HG03442 (cell line): Measurements from ENCODE around the gene SLC12A3.
"Not testable (repeated sequence)": the region's sequence is repeated elsewhere in the genome, so short reads cannot be mapped to it uniquely, and the experiment has no call there.

Experiments
- ATAC-seq: cut with Tn5 transposase; IDR thresholded peaks from one replicate; pipeline ENCODE4 v1.9.1; 2021; ENCODE audit warnings: mild to moderate bottlenecking, moderate library complexity; ENCODE audit not compliant: unreplicated experiment

SLC12A3 gene

DNA sequence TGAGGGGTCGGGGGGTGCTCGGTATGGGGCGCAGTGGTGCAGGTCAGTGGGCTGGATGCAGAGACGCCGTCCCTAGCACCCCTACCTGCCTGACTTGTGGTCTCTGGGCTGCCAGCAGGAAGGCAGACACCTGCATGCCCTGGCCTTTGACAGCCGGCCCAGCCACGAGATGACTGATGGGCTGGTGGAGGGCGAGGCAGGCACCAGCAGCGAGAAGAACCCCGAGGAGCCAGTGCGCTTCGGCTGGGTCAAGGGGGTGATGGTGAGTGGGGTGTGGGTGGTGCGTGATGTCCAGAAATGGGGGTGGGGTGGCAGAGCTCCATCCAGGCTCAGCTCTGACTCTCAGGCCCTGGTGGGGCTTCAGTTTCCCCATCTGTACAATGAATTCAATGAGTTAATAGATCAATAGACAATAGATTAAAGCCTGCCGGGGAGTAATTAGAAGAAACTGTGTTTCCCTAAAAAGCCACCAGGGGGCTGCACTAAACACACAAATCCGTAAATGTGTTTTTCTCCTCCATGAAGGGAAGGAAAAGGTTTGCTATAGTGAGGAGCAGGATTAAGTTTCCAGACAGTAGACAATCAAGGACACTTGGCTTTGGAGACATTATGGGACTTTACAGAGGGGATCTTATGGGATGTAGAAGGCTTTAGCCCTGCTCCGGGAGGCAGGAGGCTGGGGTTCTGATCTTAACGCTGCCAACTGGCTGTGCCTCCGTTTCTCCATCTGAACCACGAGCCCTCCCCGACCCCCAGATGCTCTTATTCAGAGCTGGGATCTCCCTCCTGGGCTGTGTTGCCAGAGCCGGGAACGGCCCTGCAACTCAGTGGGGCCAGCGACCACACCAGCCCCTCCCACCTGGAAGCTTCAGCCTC is 2.2 kb downstream of the SLC12A3 start:
- ATAC-seq: no peak

DNA sequence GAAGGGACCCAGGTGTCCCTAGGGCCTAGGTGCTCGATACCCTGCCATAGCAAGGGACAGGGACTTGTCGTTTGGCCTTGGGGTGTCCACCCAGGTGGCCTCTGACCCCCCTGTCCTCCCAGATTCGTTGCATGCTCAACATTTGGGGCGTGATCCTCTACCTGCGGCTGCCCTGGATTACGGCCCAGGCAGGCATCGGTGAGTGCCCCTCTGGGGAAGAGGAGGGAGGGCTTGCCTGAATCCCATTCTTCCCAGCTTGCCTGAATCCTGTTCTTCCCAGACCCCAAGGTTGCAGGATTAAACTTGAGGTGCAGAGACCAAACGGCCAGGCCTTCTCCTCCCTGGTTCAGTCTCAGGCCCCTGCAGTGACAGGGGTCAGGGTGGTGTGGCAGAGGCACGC is 3.2 kb downstream of the SLC12A3 start:
- ATAC-seq: no peak

DNA sequence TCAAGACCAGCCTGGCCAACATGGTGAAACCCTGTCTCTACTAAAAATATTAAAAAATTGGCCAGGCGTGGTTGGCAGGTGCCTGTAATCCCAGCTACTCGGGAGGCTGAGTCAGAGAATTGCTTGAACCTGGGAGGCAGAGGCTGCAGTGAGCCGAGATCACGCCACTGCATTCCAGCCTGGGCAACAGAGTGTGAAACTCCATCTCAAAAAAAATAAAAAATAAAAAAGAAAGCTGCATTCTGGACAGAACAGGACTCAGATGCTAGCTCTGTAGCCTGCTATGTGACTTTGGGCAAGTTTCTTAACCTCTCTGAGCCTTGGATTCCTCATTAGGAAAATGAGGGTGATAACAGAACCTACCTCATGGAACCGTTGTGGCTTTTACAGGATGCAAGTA is 3.8 kb downstream of the SLC12A3 start:
- ATAC-seq: not testable (repeated sequence)

DNA sequence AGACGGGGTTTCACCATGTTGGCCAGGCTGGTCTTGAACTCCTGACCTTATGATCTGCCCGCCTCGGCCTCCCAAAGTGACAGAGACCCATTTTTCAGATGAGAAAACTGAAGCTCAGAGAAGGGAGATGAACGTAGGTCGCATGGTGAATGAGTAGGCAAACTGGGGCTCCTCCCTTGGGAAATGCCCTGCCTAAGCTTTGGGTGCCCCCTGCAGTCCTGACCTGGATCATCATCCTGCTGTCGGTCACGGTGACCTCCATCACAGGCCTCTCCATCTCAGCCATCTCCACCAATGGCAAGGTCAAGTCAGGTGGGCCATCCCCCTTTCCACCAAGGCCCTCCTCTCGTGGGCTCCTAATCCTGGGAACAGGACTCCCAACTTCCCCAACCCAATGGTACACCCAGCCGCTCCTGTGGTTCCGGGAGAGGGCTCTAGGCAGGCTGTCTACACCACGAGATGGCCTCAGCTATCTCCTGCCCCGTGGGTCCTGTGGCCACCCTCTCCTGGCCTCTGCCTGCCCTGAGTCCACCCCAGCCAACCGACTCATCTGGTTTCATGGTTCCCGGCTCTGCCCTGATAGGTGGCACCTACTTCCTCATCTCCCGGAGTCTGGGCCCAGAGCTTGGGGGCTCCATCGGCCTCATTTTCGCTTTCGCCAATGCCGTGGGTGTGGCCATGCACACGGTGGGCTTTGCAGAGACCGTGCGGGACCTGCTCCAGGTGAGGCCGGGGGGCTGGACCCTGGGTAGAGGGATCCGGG is 4.7 kb downstream of the SLC12A3 start:
- no peak for ATAC-seq

DNA sequence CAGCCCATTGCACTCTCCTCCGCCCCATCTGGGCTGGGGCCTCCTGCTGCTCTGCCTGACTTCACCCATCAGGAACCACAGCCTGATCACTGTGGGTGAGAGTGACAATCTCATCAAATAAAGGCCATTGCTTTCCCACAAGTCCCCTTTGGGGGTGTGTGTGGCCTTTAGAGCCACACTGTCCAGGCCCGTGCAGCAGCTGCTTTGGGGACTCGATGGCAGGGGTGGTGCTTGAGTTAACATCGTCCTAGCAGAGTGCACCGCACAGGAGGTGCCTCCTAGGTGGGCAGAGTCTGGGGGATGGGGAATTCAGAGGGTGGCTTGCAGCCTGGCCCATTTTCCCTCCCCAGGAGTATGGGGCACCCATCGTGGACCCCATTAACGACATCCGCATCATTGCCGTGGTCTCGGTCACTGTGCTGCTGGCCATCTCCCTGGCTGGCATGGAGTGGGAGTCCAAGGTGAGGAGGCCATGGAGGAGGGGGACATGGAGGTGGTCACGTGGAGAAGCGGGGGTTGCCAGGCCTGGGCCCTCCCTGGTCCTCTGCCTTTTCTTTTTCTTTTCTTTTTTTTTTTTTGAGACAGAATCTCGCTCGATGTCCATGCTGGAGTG is 5.4 kb downstream of the SLC12A3 start:
- no peak for ATAC-seq

DNA sequence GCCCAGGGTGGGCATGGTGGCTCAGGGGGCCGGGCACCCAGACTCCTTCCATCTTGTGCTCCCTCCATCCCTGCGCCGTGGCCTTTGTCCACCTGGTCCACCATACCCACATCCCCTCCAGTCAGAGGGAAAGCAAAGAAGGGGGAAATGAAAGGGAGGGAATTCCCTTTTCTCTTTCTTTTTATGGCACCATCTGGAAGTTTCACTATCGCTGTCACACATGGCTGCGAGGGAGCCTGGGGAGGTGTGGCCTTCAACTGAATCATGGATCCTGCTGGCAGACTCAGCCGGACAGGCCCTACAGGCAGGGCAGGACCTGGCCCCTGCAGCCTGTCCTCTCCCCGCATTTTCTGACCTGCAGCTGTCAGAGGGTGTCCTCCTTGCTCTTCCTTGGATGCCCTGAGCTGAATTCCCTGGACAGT is 6.2 kb downstream of the SLC12A3 start:
- ATAC-seq: no peak

DNA sequence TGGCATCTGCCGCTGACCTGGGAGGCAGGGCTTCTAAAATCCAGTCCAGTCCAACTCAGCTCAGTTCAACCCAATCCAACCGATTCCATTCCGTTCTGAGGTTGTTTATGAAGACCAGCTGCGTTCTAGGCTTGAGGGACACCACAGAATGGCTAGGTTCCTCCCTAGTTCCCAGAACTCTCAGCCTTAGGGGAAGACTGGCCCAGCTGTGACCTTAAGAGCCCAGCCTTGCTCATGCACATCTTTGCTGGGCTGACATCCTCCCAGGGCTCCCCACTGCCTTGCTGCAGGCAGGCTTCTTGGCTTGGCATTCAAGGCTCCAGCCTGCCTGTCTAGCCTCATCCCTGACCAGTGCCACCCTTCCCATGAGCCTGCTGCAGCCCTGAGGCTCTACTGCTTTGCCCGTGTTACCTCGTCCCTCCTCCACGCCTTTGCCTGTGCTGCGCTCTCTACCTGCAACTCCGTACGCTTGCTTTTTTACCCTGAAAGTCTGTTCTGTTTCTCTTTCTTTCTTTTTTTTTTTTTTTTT is 7.9 kb downstream of the SLC12A3 start:
- ATAC-seq: no peak

DNA sequence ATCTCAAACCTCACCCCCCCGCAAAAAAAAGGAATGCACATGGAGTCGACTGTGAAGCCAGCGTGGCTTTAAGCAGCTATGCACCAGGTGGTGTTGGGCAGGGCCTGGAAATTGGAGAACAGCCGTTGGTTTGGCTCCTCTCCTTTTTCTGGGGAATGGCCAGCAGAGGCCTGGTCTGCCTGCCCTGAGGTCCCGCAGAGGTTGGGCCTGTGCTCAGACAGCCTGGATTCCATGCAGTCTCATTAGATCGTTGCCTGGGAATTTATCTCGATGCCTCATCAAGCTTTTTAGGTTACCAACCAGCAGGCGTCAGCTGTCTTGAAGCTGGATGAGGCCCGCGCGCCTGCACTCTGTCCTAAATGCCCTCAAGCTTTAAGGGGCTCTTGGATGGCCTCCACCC is 9.8 kb downstream of the SLC12A3 start:
- ATAC-seq: no peak

DNA sequence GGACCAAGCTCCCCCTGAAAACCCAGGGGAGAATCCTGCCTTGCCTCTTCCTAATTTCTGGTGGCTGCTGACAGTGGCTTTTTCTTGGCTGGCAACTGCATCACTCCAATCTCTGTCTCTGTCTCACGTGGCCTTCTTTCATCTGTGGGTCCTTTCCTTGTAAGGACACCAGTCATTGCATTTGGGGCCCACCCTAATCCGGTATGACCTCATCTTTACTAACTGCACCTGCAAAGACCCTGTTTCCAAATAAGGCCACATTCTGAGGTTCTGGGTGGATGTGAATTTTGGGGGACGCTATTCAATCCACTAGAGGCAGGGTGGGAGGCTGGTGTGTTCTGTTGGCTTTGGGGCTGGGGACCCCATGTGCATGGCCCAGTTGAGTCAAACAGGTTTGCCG is 11.0 kb downstream of the SLC12A3 start:
- no peak for ATAC-seq

DNA sequence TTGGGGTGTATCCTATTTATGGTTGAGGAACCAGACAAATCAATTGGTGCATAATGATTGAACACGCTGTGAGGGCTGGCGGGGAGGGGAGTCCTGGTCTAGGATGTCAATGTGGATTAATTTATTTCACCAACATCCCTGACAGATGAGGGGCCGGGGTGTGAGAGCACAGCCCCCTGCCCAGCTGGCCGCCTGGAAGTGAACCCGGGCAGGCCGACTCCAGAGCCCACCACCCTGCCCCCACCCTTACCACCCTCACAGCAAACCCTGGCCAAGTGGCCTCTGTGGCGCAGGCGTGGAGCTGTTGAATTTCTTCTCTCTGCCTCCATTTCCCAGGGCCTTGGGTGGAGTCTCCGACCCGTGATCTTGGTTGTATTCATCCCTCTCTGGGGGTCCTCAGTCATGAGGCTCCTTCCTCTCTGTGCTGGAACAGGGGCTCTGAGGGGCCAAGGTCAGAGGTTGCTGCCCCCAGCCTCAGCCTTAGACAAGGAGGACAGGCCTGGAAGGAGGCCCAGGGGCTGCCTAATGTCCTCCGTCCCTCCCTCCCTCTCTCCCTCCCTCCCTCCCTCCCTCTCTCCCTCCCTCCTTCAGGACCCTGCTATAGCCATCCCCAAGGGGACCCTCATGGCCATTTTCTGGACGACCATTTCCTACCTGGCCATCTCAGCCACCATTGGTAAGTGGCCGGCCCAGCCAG is 12.6 kb downstream of the SLC12A3 start:
- no peak for ATAC-seq

DNA sequence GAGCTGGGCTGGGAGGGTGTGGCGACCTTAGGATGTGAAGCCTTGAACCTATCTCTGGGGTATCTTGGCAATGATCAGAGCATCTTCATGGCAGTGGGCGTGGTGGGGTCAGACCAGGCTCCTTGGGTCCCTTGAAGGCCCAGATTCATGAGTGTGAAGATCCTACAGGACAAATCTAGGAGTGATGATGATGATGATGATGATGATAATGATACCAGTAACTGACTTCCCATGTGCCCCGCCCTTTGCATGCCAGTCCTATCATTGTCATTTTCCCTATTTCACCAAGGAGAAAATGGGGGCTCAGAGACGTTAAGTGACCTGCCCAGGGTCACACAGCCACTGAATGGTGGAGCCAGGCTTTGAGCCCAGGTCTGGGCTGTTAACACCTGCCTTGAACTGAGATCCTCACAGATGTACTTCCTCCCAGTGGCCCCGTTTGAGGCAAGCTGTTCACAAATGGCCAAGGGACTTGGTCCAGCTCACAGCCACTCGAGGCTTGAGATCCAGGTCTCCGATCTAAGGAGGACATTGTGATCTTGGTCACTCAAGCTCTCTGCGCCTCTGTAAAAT is 13.4 kb downstream of the SLC12A3 start:
- ATAC-seq: no peak

DNA sequence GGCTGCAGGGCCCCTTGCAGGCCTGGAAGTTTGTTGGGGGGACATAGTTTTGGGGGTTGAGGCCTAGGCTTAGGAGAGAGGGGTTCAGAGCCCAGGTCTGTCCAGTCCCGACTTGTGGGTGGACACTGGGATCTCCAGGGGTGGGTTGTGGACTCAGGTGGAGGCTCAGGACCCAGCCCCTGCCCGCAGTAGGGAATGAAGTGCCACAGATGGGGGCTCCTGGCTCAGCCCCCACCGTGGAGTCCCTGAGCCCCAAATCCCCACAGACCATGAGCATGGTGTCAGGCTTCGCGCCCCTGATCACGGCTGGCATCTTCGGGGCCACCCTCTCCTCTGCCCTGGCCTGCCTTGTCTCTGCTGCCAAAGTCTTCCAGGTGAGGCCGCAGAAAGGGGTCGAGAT is 14.3 kb downstream of the SLC12A3 start:
- ATAC-seq: no peak

DNA sequence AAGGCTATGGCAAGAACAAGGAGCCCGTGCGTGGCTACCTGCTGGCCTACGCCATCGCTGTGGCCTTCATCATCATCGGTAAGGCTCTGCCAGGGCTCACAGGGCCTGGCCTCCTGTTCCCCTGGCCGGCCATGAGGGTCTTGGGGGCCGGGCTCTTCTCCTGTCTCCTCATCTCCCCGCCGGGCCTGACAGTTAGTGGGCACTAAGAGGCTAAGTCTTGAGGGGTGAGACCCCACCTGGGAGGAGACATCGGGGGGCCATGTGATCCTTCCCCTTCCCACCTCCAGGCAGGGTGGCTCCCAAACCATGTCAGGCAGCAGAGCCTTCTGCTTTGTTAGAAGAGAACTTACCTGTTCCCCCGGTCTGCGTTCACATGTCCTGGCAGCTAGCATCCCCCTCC is 15.2 kb downstream of the SLC12A3 start:
- ATAC-seq: no peak

DNA sequence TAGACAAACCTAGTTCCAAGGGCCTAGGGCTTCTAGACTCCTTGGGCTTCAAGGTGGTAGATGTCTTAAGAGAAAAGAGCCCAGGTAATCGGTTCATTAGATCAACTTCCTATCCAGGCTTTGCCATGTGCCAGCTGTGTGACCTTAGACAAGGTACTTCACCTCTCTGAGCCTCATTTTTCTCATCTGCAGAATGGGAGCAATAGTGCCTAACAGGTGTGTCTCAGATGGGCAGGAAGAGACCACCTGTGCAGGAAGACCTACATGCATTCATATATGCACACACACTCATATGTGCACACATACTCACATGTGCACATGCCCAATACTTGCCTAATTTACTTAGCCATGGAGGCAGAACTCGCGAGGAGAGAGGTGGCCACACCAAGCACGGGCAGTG is 15.7 kb downstream of the SLC12A3 start:
- ATAC-seq: no peak

DNA sequence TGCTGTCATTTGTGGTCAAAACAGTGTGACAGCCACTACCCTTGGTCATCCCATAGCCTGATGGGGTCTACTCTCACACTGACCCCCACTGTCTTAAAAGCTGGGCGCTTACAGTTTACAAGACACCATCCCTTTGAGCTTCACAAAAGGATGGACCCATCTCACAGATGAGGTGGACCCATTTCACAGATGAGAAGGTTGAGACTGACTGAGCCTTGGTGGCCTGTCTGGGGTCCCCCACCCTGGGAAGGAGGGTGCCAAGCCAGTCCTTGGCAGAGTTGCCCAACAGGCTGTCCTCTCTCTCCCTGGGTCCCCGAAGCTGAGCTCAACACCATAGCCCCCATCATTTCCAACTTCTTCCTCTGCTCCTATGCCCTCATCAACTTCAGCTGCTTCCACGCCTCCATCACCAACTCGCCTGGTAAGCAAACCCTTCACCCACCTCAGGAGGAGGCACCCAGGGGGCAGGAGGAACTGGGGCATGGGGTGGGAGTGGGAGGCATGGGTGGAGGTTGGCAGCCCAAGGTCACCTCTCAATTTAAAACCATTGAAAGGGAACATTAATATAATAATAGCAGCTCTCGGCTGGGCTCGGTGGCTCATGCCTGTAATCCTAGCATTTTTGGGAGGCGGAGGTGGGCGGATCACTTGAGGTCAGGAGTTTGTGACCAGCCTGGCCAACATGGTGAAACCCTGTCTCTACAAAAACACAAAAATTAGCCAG is 17.2 kb downstream of the SLC12A3 start:
- ATAC-seq: no peak

DNA sequence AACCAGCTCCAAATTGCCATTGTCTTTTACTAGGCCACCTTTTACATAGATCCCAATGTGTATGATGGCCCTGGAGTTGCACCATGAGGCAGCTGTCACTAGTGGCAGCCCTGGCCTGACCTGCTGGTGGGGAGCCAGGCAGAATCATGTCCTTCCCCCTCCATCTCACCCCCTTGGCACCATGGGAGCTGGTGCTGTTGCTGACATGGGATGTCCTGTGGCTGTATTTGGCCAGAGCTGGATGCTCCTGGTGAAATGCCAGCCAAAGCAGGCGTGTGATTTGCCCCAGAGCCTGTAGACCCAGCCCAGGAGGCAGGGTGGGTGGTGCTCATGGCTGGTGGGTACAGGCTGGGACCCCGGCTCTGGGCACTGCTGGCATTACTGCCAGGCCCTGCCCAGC is 18.6 kb downstream of the SLC12A3 start:
- no peak for ATAC-seq

DNA sequence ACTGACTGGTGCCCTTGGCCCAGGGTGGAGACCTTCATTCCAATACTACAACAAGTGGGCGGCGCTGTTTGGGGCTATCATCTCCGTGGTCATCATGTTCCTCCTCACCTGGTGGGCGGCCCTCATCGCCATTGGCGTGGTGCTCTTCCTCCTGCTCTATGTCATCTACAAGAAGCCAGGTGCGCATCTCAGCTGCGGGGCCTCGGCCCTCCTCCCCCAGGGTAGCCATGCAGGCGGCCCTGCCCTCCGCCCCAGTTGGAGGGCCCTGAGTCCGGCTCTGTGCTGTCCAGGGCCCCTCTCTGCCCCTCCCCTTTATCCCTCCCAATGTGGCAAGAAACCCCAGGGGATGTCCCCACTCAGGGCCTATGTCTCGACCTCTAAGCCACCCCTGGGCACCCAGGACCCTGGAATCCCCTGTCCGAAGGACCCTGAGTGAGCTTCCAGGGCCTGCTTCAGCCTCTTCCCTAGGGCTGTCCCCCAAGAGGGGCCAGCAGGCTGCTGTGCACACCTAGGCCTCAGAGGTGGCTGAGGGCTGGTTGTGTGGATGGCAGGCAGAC is 19.1 kb downstream of the SLC12A3 start:
- no peak for ATAC-seq

DNA sequence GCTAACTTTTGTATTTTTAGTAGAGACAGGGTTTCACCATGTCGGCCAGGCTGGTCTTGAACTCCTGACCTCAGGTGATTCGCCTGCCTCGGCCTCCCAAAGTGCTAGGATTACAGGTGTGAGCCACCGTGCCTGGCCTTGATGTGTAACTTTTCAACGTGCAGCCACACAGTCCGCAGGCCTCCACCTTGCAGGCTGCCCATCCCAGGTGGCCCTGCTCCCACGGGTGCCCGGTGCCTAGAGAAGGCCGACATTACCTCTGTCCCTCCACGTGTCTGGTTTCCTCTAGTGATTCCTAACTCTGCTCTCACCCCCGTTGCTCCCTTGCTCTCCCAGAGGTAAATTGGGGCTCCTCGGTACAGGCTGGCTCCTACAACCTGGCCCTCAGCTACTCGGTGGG is 19.9 kb downstream of the SLC12A3 start:
- ATAC-seq: not testable (repeated sequence)

DNA sequence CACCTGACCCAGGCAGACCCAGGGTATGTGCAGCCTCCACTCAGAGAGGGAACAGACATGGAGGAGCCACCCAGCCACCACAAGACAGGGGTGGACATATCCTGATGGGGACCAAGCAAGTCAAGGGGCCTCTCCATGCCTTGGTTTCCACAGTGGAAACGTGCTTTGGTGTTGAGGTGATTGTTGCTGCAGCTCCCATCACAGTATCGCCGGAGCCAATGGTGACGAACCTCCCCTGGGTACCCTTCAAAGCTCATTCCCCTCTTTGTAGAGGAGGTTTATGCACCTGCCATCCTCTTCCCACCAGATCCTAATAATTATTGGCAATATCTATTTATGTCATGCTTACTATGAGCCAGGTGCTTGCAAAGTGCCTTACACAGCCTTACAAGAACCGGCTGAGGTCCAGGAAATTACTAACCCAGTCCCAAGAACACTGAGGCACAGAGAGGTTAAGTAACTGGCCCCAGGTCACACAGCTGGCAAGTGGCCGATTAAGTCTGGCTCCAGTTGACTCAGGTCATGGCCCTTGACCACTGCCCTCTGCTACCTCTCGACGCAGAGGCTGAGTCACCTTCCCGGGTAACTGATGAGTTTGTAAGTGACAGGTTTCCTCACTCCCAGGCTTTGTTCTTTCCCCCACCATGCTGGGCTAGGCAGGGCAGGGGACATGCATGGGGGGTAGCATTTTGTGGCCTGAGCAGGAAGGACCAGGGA is 20.6 kb downstream of the SLC12A3 start:
- ATAC-seq: no peak
